GM10847 (cell line): ENCODE measurements around the gene P2RY2.

Experiments
- POLR2A ChIP-seq: IDR thresholded peaks from 2 replicates; pipeline ENCODE4 v1.6.1; 2011; ENCODE audit not compliant: insufficient read length; ENCODE audit errors: extremely low read depth

Gene P2RY2

GRCh38 chr11:73273222-73273895, 55.3 kb downstream of the P2RY2 start:
- TF ChIP-seq POLR2A, result no peak

- TF ChIP-seq POLR2A, result no peak
These were observed 56.8 kb downstream of the P2RY2 start for GRCh38 chr11:73274722-73275380.

GRCh38 chr11:73275381-73275750, 57.3 kb downstream of the P2RY2 start:
- TF ChIP-seq POLR2A, result no peak

GRCh38 chr11:73277467-73277866, 59.4 kb downstream of the P2RY2 start:
- no peak for TF ChIP-seq POLR2A

GRCh38 chr11:73280626-73281025, 62.5 kb downstream of the P2RY2 start:
- TF ChIP-seq POLR2A, result no peak

GRCh38 chr11:73281201-73281741, 63.2 kb downstream of the P2RY2 start:
- TF ChIP-seq POLR2A, result no peak

GRCh38 chr11:73281796-73282660, 63.9 kb downstream of the P2RY2 start:
- TF ChIP-seq POLR2A, result no peak

GRCh38 chr11:73283276-73284000, 65.4 kb downstream of the P2RY2 start:
- no peak for TF ChIP-seq POLR2A

GRCh38 chr11:73284106-73284505, 66.0 kb downstream of the P2RY2 start:
- no peak for TF ChIP-seq POLR2A

- no peak for TF ChIP-seq POLR2A
These were observed 67.6 kb downstream of the P2RY2 start for GRCh38 chr11:73285721-73286120.
